Endothelial cell of umbilical vein (primary cell): ENCODE measurements around the gene EDARADD. TPM values are rescaled to one million over a fixed set of nuclear protein-coding genes. Genes with fewer than 3 reads are reported as not detected.

ENCODE experiments used
- BruUV-seq: library from RNA; stranded (reverse); fragments of 400-500 nt; replicated peaks from 2 replicates; lab custom pipeline; 2021; lab: Mats Ljungman, UMichigan
- CTCF ChIA-PET: fragments of 300-600, 350-600 bp; sonication (Branson Sonifier 250); formaldehyde crosslinking; loops from one replicate; lab custom pipeline; 2021; ENCODE audit warnings: antibody characterized with exemption, inconsistent platforms; lab: Charles Lee
- POLR2A ChIA-PET: fragments of 300-600, 350-600 bp; sonication (Branson Sonifier 250); formaldehyde crosslinking; loops from one replicate; lab custom pipeline; 2021; ENCODE audit warnings: antibody characterized with exemption, inconsistent platforms; lab: Charles Lee
- DNase-seq: peaks from one replicate; pipeline ENCODE4 v3.0.0-alpha.2; 2011; ENCODE audit warnings: low read depth, low spot score
- FAIRE-seq: peaks from 2 replicates; lab custom pipeline; 2011; peaks lifted over from hg19 to GRCh38; lab: Jason Lieb, UNC
- H2AFZ ChIP-seq: 2 replicates; pipeline ENCODE4 v1.6.0; 2012; ENCODE audit warnings: low read depth, low read length, control low read depth, inconsistent platforms
- H3K27ac ChIP-seq: 2 replicates; pipeline ENCODE4 v1.5.1; 2011; ENCODE audit warnings: low read depth, mild to moderate bottlenecking, control low read depth, low read length, moderate library complexity; ENCODE audit not compliant: insufficient read depth
- H3K27me3 ChIP-seq, 2 experiments: 2 replicates each; pipeline versions ENCODE4 v1.6.0 to v1.6.1; 2011; ENCODE audit warnings: low read length in 2 of 2, mixed read lengths in 1 of 2; ENCODE audit not compliant: control insufficient read depth in 2 of 2, insufficient read depth in 2 of 2
- H3K36me3 ChIP-seq, 2 experiments: 2 replicates in 1 of 2; 3 replicates in 1 of 2; pipeline ENCODE4 v1.5.1; 2011; ENCODE audit warnings: low read length in 2 of 2, mild to moderate bottlenecking in 1 of 2, moderate library complexity in 1 of 2; ENCODE audit not compliant: control insufficient read depth in 2 of 2, insufficient read depth in 2 of 2; ENCODE audit errors: extremely low read depth in 1 of 2
- H3K4me1 ChIP-seq: 3 replicates; pipeline ENCODE4 v1.5.1; 2011; ENCODE audit warnings: mild to moderate bottlenecking, low read length; ENCODE audit not compliant: control insufficient read depth, insufficient read depth; ENCODE audit errors: extremely low read depth
- H3K4me2 ChIP-seq: 2 replicates; pipeline ENCODE4 v1.6.1; 2011; ENCODE audit warnings: low read length, control low read depth, mixed read lengths; ENCODE audit not compliant: insufficient read depth
- H3K4me3 ChIP-seq, 3 experiments: fragments of 200-600 bp in 1 of 3; sonication (generic), shearing (Covaris generic) in 1 of 3; replicated peaks in 1 of 3; 2 replicates each; pipeline ENCODE4 v1.5.1; 2011 to 2016; ENCODE audit warnings: control low read depth in 3 of 3, low read length in 3 of 3, mild to moderate bottlenecking in 2 of 3, inconsistent platforms in 1 of 3, low read depth in 1 of 3, moderate library complexity in 1 of 3; ENCODE audit not compliant: insufficient read depth in 1 of 3
- H3K79me2 ChIP-seq: 2 replicates; pipeline ENCODE4 v1.6.0; 2012; ENCODE audit warnings: low read length, inconsistent platforms; ENCODE audit not compliant: control insufficient read depth, insufficient read depth
- H3K9ac ChIP-seq: replicated peaks from 2 replicates; pipeline ENCODE3; 2011; ENCODE audit warnings: low read length, control low read depth; ENCODE audit not compliant: insufficient read depth; ENCODE audit errors: extremely low read depth
- H3K9me1 ChIP-seq: replicated peaks from 3 replicates; pipeline ENCODE4 v1.6.0; 2011; ENCODE audit warnings: mild to moderate bottlenecking, low read length; ENCODE audit not compliant: control insufficient read depth, insufficient read depth; ENCODE audit errors: extremely low read depth
- H3K9me3 ChIP-seq: replicated peaks from 2 replicates; pipeline ENCODE4 v1.5.1; 2012; ENCODE audit warnings: low read length, inconsistent platforms; ENCODE audit not compliant: control insufficient read depth, insufficient read depth
- H4K20me1 ChIP-seq: replicated peaks from 2 replicates; pipeline ENCODE3; 2011; ENCODE audit warnings: mild to moderate bottlenecking, low read length; ENCODE audit not compliant: control insufficient read depth, insufficient read depth; ENCODE audit errors: extremely low read depth
- CTCF ChIP-seq, 2 donors: IDR thresholded peaks; 1 replicate in 1 of 2; 2 replicates in 1 of 2; pipeline ENCODE4 v1.5.1; 2011; ENCODE audit warnings: low read length in 2 of 2, mild to moderate bottlenecking in 2 of 2, moderate library complexity in 2 of 2, control low read depth in 1 of 2, inconsistent platforms in 1 of 2, low read depth in 1 of 2; ENCODE audit not compliant: insufficient read depth in 1 of 2; ENCODE audit errors: extremely low read depth in 1 of 2
- EZH2 ChIP-seq: IDR thresholded peaks from 2 replicates; pipeline ENCODE4 v1.6.1; 2012; ENCODE audit warnings: borderline replicate concordance, low read depth, mild to moderate bottlenecking, moderate library complexity, low read length, inconsistent platforms; ENCODE audit not compliant: severe bottlenecking
- FOS ChIP-seq: IDR thresholded peaks from 2 replicates; pipeline ENCODE4 v1.6.1; 2011; ENCODE audit warnings: mild to moderate bottlenecking, low read length, moderate library complexity, borderline replicate concordance; ENCODE audit not compliant: insufficient read depth
- GATA2 ChIP-seq: IDR thresholded peaks from 2 replicates; pipeline ENCODE4 v1.7.0; 2011; ENCODE audit warnings: low read depth, mild to moderate bottlenecking, moderate library complexity, mixed read lengths, low read length; ENCODE audit not compliant: insufficient read length, insufficient read depth
- JUN ChIP-seq: IDR thresholded peaks from 2 replicates; pipeline ENCODE4 v1.6.1; 2011; ENCODE audit warnings: borderline replicate concordance, low read depth; ENCODE audit not compliant: insufficient read length, insufficient read depth
- MYC ChIP-seq: IDR thresholded peaks from one replicate; pipeline ENCODE4 v1.6.1; 2011; ENCODE audit warnings: mild to moderate bottlenecking, low read depth, low read length
- POLR2A ChIP-seq: IDR thresholded peaks from 2 replicates; pipeline ENCODE4 v1.6.1; 2012; ENCODE audit warnings: low read depth, mild to moderate bottlenecking, control low read depth, low read length
- POLR2AphosphoS5 ChIP-seq: IDR thresholded peaks from 2 replicates; pipeline ENCODE4 v1.6.1; 2012; ENCODE audit warnings: low read depth, mild to moderate bottlenecking, control low read depth, low read length, moderate library complexity; ENCODE audit not compliant: insufficient read depth
- dilution Hi-C: fragments of 300-500 bp; cut with MboI; formaldehyde crosslinking; loops from one replicate; pipeline ENCODE4 v1.15.0; 2019; ENCODE audit warnings: low sequenced_read_pairs; ENCODE audit not compliant: extremely low pct_ligation_motif_present
- intact Hi-C: fragments of 100-400 bp; cut with micrococcal nuclease; formaldehyde crosslinking; loops from one replicate; pipeline ENCODE4 v1.10.0; 2022
- polyA plus RNA-seq, 4 experiments: library from polyadenylated mRNA; depleted of rRNA in 3 of 4; stranded (reverse) in 3 of 4; unstranded in 1 of 4; fragments of >200 nt; gene quantifications; 2 replicates each; pipeline versions ENCODE4 v1.2.1 to v1.2.3, GENCODE V29; 2011 to 2012; ENCODE audit warnings: missing spikeins in 1 of 4
- total RNA-seq: library from RNA; stranded (reverse); gene quantifications from 2 replicates; pipeline ENCODE4 v1.2.3, GENCODE V29; 2021
- TF ChIP-seq, protein P1 (sequence below): IDR thresholded peaks from 2 replicates; pipeline ENCODE4 v1.6.1; 2011; ENCODE audit not compliant: insufficient read depth, insufficient read length

The EDARADD gene
- total and polyA plus RNA-seq, 2 donors (not counting 3 experiments of a cell fraction or from before 2014, with no cell fraction given), result not detected

DNA sequence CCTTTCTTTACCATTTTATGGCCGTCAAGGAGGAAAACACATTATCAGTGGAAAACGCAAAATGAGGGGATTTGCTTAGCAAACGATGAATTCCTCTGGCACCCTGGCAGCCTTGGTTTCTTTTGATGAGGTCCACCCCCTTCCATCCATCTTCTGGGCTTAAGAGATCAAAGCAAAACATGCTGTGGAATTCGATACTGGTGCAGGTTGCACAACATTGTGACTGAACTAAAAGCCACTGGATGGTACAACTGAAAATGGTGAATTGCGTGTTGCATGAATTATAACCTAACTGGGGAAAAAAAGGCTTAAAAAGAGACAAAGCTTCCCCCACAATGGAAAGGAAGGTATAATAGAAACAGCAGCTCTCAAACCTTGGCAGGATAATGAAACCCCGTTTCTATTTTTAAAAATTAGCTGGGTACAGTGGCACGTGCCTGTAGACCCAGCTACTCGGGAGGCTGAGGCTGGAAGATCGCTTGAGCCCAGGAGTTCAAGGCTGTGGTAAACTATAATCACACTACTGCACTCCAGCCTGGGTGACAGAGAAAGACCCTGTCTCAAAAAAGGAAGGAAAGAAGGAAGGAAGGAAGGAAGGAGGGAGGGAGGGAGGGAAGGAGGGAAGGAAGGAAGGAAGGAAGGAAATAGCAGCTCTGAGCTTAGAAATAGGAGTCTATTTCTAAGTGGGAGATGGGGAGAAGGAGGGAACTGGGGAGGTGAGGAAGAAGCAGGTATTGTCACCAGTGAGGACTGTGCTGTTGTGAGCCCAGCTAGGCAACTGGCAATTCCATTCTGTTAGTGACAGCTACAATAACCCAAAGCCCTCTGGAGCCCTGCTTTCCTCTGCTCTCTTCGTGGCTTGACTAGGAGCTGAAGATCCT, 100.7 kb downstream of the EDARADD start:
- dilution Hi-C loops, result no loop called here
- no peaks in the 10 kb centered on the region for H3K36me3 ChIP-seq
- no peak for FAIRE-seq
- BruUV-seq, result no TSS peak
- TF ChIP-seq, protein P1, sequence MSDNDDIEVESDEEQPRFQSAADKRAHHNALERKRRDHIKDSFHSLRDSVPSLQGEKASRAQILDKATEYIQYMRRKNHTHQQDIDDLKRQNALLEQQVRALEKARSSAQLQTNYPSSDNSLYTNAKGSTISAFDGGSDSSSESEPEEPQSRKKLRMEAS, result no peak
- TF ChIP-seq GATA2, result no peak
- TF ChIP-seq CTCF (IDR thresholded peaks at IDR 0.05; ENCODE audit: extremely low read depth in 1 of 2, insufficient read depth in 1 of 2, low read depth in 1 of 2, low read length in 2 of 2), result no peak
- TF ChIP-seq JUN, result no peak
- no peak for TF ChIP-seq EZH2
- no peak for TF ChIP-seq MYC
- TF ChIP-seq FOS, result no peak
- TF ChIP-seq POLR2A, result no peak
- no peak for TF ChIP-seq POLR2AphosphoS5
- DNase-seq, result no peak
- H3K79me2 ChIP-seq, result no peaks in the 10 kb centered on the region
- CTCF ChIA-PET, result no interaction called here
- H3K9me1 ChIP-seq, result no peaks in the 10 kb centered on the region
- H3K9ac ChIP-seq, result no peak overlapping the region
- POLR2A ChIA-PET, result no interaction called here
- intact Hi-C loops, result no loop called here
- no peaks in the 10 kb centered on the region for H3K4me1 ChIP-seq
- H3K4me3 ChIP-seq, result no peak overlapping the region
- no peaks in the 10 kb centered on the region for H3K9me3 ChIP-seq
- no peak overlapping the region for H2AFZ ChIP-seq
- no peaks in the 10 kb centered on the region for H3K27me3 ChIP-seq
- H3K4me2 ChIP-seq, result no peak overlapping the region
- H4K20me1 ChIP-seq, result no peaks in the 10 kb centered on the region
- no peak overlapping the region for H3K27ac ChIP-seq
